Transverse colon (tissue), 4 donors: ENCODE data around the gene KIAA0586.

ENCODE experiments used
- EP300 ChIP-seq: sonication (generic); formaldehyde crosslinking; IDR thresholded peaks from one replicate; pipeline ENCODE4 v1.6.1; 2017; ENCODE audit warnings: antibody characterized with exemption, low read depth
- POLR2AphosphoS5 ChIP-seq, 3 donors: sonication (generic); formaldehyde crosslinking; IDR thresholded peaks; one replicate each; pipeline ENCODE4 v1.6.1; 2016; ENCODE audit warnings: antibody characterized with exemption in 3 of 3
- TF ChIP-seq, protein P1 (sequence below), 5 experiments: fragments of 200-600 bp in 3 of 5; fragments of 450-650 bp in 2 of 5; sonication (generic) in 3 of 5; IDR thresholded peaks; 1 replicate in 2 of 5; 2 replicates in 3 of 5; pipeline ENCODE4 v1.5.1; 2016 to 2017; ENCODE audit warnings: antibody characterized with exemption in 5 of 5, inconsistent platforms in 3 of 5, mild to moderate bottlenecking in 2 of 5, moderate library complexity in 1 of 5

GRCh38 chr14:58395812-58396788 is 31.4 kb upstream of the KIAA0586 start, which contains the start of gene TOMM20L:
- TF ChIP-seq, protein P1, sequence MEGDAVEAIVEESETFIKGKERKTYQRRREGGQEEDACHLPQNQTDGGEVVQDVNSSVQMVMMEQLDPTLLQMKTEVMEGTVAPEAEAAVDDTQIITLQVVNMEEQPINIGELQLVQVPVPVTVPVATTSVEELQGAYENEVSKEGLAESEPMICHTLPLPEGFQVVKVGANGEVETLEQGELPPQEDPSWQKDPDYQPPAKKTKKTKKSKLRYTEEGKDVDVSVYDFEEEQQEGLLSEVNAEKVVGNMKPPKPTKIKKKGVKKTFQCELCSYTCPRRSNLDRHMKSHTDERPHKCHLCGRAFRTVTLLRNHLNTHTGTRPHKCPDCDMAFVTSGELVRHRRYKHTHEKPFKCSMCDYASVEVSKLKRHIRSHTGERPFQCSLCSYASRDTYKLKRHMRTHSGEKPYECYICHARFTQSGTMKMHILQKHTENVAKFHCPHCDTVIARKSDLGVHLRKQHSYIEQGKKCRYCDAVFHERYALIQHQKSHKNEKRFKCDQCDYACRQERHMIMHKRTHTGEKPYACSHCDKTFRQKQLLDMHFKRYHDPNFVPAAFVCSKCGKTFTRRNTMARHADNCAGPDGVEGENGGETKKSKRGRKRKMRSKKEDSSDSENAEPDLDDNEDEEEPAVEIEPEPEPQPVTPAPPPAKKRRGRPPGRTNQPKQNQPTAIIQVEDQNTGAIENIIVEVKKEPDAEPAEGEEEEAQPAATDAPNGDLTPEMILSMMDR (IDR thresholded peaks at IDR 0.05) = peak in 4 of 5 experiments; percentile 66 to 89 (median 84)
- TF ChIP-seq EP300 = no peak
- no peak for TF ChIP-seq POLR2AphosphoS5 (IDR thresholded peaks at IDR 0.05)
